B cell (primary cell): Measurements from ENCODE around the gene GPM6B. TPM values are rescaled to one million over a fixed set of nuclear protein-coding genes. Genes with fewer than 3 reads are reported as not detected.

Experiments used
- ATAC-seq: fragments of 200-7000 bp; cut with Tn5 transposase; one replicate; pipeline ENCODE4 v1.10.0; 2021; ENCODE audit warnings: low read depth, mild to moderate bottlenecking, moderate number of reproducible peaks, moderate library complexity
- CTCF ChIA-PET: fragments of 350-600 bp; sonication (Branson Sonifier 250); formaldehyde crosslinking; loops from one replicate; lab custom pipeline; 2021; ENCODE audit warnings: antibody characterized with exemption, inconsistent platforms; lab: Charles Lee
- POLR2A ChIA-PET: fragments of 350-600 bp; sonication (Branson Sonifier 250); formaldehyde crosslinking; loops from one replicate; lab custom pipeline; 2021; ENCODE audit warnings: antibody characterized with exemption; lab: Charles Lee
- DNase-seq: peaks from one replicate; pipeline ENCODE4 v3.0.0; 2013
- H2AFZ ChIP-seq: 2 replicates; pipeline ENCODE4 v1.6.1; 2012; ENCODE audit warnings: mild to moderate bottlenecking, low read depth, low read length; ENCODE audit not compliant: insufficient read depth, poor library complexity, severe bottlenecking
- H3K27ac ChIP-seq, 2 donors: 1 replicate in 1 of 2; 2 replicates in 1 of 2; pipeline ENCODE4 v1.5.1; 2012 to 2013; ENCODE audit warnings: low read length in 2 of 2, mild to moderate bottlenecking in 2 of 2, moderate library complexity in 1 of 2
- H3K27me3 ChIP-seq, 4 experiments: fragments of 200-600 bp in 1 of 4; sonication (generic) in 1 of 4; replicated peaks in 1 of 4; 1 replicate in 2 of 4; 2 replicates in 2 of 4; pipeline versions ENCODE4 v1.6.1 to v1.7.0; 2013 to 2016; ENCODE audit warnings: low read length in 3 of 4, mild to moderate bottlenecking in 2 of 4, mixed read lengths in 1 of 4, moderate library complexity in 1 of 4; ENCODE audit not compliant: insufficient read depth in 4 of 4, control insufficient read depth in 3 of 4; ENCODE audit errors: control extremely low read depth in 1 of 4
- H3K36me3 ChIP-seq, 2 experiments: replicated peaks in 1 of 2; 1 replicate in 1 of 2; 2 replicates in 1 of 2; pipeline versions ENCODE4 v1.6.1 to v1.7.1; 2013; ENCODE audit warnings: low read length in 1 of 2; ENCODE audit not compliant: insufficient read depth in 2 of 2, control insufficient read depth in 1 of 2; ENCODE audit errors: control extremely low read depth in 1 of 2, extremely low read depth in 1 of 2
- H3K4me1 ChIP-seq, 2 donors: fragments of 200-600 bp in 1 of 2; sonication (generic) in 1 of 2; 1 replicate in 1 of 2; 2 replicates in 1 of 2; pipeline versions ENCODE4 v1.5.1 to v1.6.1; 2013 to 2017; ENCODE audit warnings: low read length in 2 of 2; ENCODE audit not compliant: control insufficient read depth in 2 of 2, insufficient read depth in 2 of 2
- H3K4me2 ChIP-seq: replicated peaks from 2 replicates; pipeline ENCODE3; 2012; ENCODE audit warnings: mild to moderate bottlenecking, low read depth, low read length; ENCODE audit not compliant: poor library complexity, severe bottlenecking
- H3K4me3 ChIP-seq, 5 experiments: fragments of 200-600 bp in 1 of 5; sonication (generic) in 1 of 5; 1 replicate in 3 of 5; 2 replicates in 2 of 5; pipeline versions ENCODE4 v1.5.1 to v1.7.0; 2011 to 2016; ENCODE audit warnings: low read length in 4 of 5, mild to moderate bottlenecking in 4 of 5, low read depth in 2 of 5, control low read depth in 1 of 5, moderate library complexity in 1 of 5; ENCODE audit not compliant: insufficient read depth in 1 of 5; ENCODE audit errors: control extremely low read depth in 1 of 5, extremely low read depth in 1 of 5
- H3K79me2 ChIP-seq: fragments of 200-600 bp; sonication (generic); one replicate; pipeline ENCODE4 v1.6.0; 2016; ENCODE audit warnings: low read length; ENCODE audit not compliant: control insufficient read depth, insufficient read depth
- H3K9ac ChIP-seq: fragments of 200-600 bp; sonication (generic); 2 replicates; pipeline ENCODE4 v1.6.1; 2017; ENCODE audit warnings: mild to moderate bottlenecking, low read length, moderate library complexity
- H3K9me3 ChIP-seq, 3 donors: one replicate each; pipeline versions ENCODE4 v1.6.1 to v1.7.1; 2013; ENCODE audit warnings: low read length in 2 of 3; ENCODE audit not compliant: control insufficient read depth in 2 of 3, insufficient read depth in 1 of 3; ENCODE audit errors: control extremely low read depth in 1 of 3
- H4K20me1 ChIP-seq: 2 replicates; pipeline ENCODE4 v1.6.0; 2012; ENCODE audit warnings: mild to moderate bottlenecking, low read length; ENCODE audit not compliant: insufficient read depth, control insufficient read depth, poor library complexity, severe bottlenecking
- H3K27ac Mint-ChIP-seq: one replicate; pipeline ENCODE4 v1.8.0; 2021; ENCODE audit warnings: mixed read lengths
- H3K27me3 Mint-ChIP-seq: one replicate; pipeline ENCODE4 v1.8.0; 2021; ENCODE audit warnings: mixed read lengths
- H3K4me1 Mint-ChIP-seq: one replicate; pipeline ENCODE4 v1.8.0; 2021; ENCODE audit warnings: mixed read lengths
- H3K4me3 Mint-ChIP-seq: one replicate; pipeline ENCODE4 v1.8.0; 2021; ENCODE audit warnings: mixed read lengths
- H3K9me3 Mint-ChIP-seq: one replicate; pipeline ENCODE4 v1.8.0; 2022; ENCODE audit warnings: mixed read lengths; ENCODE audit not compliant: insufficient read depth
- EZH2 ChIP-seq: IDR thresholded peaks from 2 replicates; pipeline ENCODE4 v1.6.1; 2012; ENCODE audit warnings: borderline replicate concordance, low read depth, mild to moderate bottlenecking, moderate library complexity, low read length; ENCODE audit not compliant: insufficient read depth, poor library complexity, severe bottlenecking
- WGBS: methylation state at CpG from one replicate; pipeline ENCODE4 v1.1.5; 2013; ENCODE audit warnings: missing lambda C conversion rate; ENCODE audit not compliant: insufficient coverage; 5-methylcytosine and 5-hydroxymethylcytosine counted together
- intact Hi-C: fragments of 100-400 bp; cut with micrococcal nuclease; formaldehyde crosslinking; loops from one replicate; pipeline ENCODE4 v1.10.0; 2022
- polyA plus RNA-seq: library from polyadenylated mRNA; depleted of rRNA; stranded (reverse); fragments of >200 nt; gene quantifications from 2 replicates; pipeline ENCODE4 v1.2.3, GENCODE V29; 2012
- total RNA-seq, 2 donors: library from RNA; stranded (reverse); fragments of 120-200 nt in 1 of 2; gene quantifications; 1 replicate in 1 of 2; 2 replicates in 1 of 2; pipeline versions ENCODE4 v1.2.3 to v1.2.4, GENCODE V29; 2013 to 2022
- TF ChIP-seq, protein P1 (sequence below): fragments of 200-600 bp; IDR thresholded peaks from one replicate; pipeline ENCODE4 v1.8.0; 2022; ENCODE audit warnings: antibody characterized with exemption, mild to moderate bottlenecking

GPM6B gene
- total and polyA plus RNA-seq, 2 donors (not counting 1 experiment from before 2014, with no cell fraction given): not detected

DNA sequence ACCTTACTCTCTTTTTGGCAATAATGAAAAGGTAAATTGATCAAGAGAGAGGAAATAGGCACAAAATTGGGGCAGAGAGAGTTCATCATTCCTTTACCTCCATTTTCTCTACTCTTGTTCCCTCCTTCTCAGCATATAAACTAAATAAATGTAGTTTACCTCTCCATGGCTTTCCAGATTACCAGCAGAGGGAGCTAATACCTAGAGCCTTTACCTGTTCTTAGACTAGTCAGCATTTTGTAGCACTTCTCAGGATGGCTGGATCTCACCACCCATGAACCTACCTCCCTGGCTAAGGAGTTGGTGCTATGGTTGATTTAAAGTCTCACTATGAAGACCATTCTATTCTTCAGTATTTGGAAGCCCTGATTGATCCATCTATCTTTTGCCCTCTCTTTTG lies 66.7 kb downstream of the GPM6B start:
- Histone ChIP-seq H3K4me1 (peaks cover 31 to 32% of the 10 kb centered on the region in 2 donors), H3K27me3 (no peaks in the 10 kb centered on the region), H4K20me1 (no peaks in the 10 kb centered on the region), H3K4me3 (no peak overlapping the region), H3K4me2 (no peak overlapping the region), H3K9me3 (no peaks in the 10 kb centered on the region), H3K27ac (peak overlapping the region in 1 of 2 donors; percentile 27), H3K79me2 (peaks cover 8% of the 10 kb centered on the region), H3K36me3 (peaks cover 0 to 45% of the 10 kb centered on the region in 2 experiments), H2AFZ (no peak overlapping the region), H3K9ac (no peak overlapping the region)
- ChIA-PET CTCF (interaction anchor here (1.0 to 3.4 kb wide), 10 partner anchors 9 to 282 kb away, joined by 3 to 10 read pairs (median 5); partner anchors contain the start of genes GEMIN8, OFD1 and TRAPPC2), POLR2A (no interaction called here)
- intact Hi-C loops: loop anchor here (1.0 kb wide), 4 partner anchors 8 to 282 kb away; no protein-coding TSS in a partner anchor
- no peaks in the 10 kb centered on the region for H3K27me3 Mint-ChIP-seq
- peaks cover 44% of the 10 kb centered on the region for H3K4me1 Mint-ChIP-seq
- no peak overlapping the region for H3K4me3 Mint-ChIP-seq
- H3K9me3 Mint-ChIP-seq: no peaks in the 10 kb centered on the region
- ATAC-seq (peak; percentile 28), DNase-seq (peak; percentile 55)
- H3K27ac Mint-ChIP-seq: peak overlapping the region; percentile 41
- no peak for TF ChIP-seq EZH2
- TF ChIP-seq, protein P1, sequence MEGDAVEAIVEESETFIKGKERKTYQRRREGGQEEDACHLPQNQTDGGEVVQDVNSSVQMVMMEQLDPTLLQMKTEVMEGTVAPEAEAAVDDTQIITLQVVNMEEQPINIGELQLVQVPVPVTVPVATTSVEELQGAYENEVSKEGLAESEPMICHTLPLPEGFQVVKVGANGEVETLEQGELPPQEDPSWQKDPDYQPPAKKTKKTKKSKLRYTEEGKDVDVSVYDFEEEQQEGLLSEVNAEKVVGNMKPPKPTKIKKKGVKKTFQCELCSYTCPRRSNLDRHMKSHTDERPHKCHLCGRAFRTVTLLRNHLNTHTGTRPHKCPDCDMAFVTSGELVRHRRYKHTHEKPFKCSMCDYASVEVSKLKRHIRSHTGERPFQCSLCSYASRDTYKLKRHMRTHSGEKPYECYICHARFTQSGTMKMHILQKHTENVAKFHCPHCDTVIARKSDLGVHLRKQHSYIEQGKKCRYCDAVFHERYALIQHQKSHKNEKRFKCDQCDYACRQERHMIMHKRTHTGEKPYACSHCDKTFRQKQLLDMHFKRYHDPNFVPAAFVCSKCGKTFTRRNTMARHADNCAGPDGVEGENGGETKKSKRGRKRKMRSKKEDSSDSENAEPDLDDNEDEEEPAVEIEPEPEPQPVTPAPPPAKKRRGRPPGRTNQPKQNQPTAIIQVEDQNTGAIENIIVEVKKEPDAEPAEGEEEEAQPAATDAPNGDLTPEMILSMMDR: peak; percentile 48

DNA sequence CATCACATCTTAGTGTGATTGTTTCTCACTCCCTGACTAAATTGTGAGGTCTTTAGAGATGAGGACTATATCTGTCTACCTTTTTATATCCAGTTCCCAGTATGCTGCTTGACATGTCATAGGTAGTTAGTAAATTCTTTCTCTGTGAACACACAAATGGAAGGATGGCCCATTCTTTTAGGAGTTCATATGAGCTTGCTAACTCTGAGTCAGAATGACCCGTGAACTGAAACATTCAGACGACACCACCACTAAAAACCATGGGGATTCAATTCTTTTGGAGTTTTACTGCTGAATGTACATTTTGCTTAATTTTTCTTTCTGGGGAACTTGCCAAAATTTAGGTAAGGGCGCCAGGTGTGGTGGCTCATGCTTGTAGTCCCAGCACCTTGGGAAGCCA lies 68.4 kb downstream of the GPM6B start:
- H3K27ac ChIP-seq: no peak overlapping the region
- H3K9me3 Mint-ChIP-seq: no peaks in the 10 kb centered on the region
- no peak overlapping the region for H3K9ac ChIP-seq
- no peak for TF ChIP-seq EZH2
- TF ChIP-seq, protein P1: no peak
- no peaks in the 10 kb centered on the region for H4K20me1 ChIP-seq
- H3K79me2 ChIP-seq: peaks cover 11% of the 10 kb centered on the region
- POLR2A ChIA-PET: interaction anchor here (1.1 kb wide), 1 partner anchor 90 kb away, joined by 3 read pairs; no protein-coding TSS in a partner anchor
- H2AFZ ChIP-seq: no peak overlapping the region
- H3K4me2 ChIP-seq: no peak overlapping the region
- peak overlapping the region; percentile 26 for H3K27ac Mint-ChIP-seq
- H3K4me1 ChIP-seq: peaks cover 26 to 28% of the 10 kb centered on the region in 2 donors
- CTCF ChIA-PET: interaction anchor here (0.9 to 3.4 kb wide), 8 partner anchors 9 to 284 kb away, joined by 3 to 10 read pairs (median 3); no protein-coding TSS in a partner anchor
- peaks cover 0 to 52% of the 10 kb centered on the region in 2 experiments for H3K36me3 ChIP-seq
- no peaks in the 10 kb centered on the region for H3K27me3 Mint-ChIP-seq
- intact Hi-C loops: loop anchor here (2.0 kb wide), 1 partner anchor 14 kb away; the partner anchor contains the start of genes OFD1 and TRAPPC2
- no peak for DNase-seq
- ATAC-seq: no peak
- peaks cover 43% of the 10 kb centered on the region for H3K4me1 Mint-ChIP-seq
- no peak overlapping the region for H3K4me3 ChIP-seq
- H3K4me3 Mint-ChIP-seq: no peak overlapping the region
- H3K27me3 ChIP-seq: no peaks in the 10 kb centered on the region
- no CpG with 5 or more reads among the region's 3 CpGs for WGBS
- H3K9me3 ChIP-seq: no peaks in the 10 kb centered on the region
